ENCODE measurements around the gene NFX1. TPM values are rescaled to one million over a fixed set of nuclear protein-coding genes. Genes with fewer than 3 reads are reported as not detected.
A peak's percentile ranks its signal among the peaks of the same experiment; 100 is the strongest.

The NFX1 gene
- total and polyA plus RNA-seq, 12 donors, result 14.5 to 44.1 (median 33.7) TPM

- H3K27ac ChIP-seq, result no peak overlapping the region
- H3K4me1 ChIP-seq, result peaks cover 5 to 31% (median 20%) of the 10 kb centered on the region in 9 donors
- no peaks in the 10 kb centered on the region for H3K36me3 ChIP-seq
- TF ChIP-seq CTCF (IDR thresholded peaks at IDR 0.05), result no peak
- H3K9me3 ChIP-seq, result no peaks in the 10 kb centered on the region
- ATAC-seq (peak in 1 of 8 donors; percentile 32), DNase-seq (no peak)
- 64 to 76% methylated on average over 5 of the region's 5 CpGs for WGBS, 2 donors
- no peak overlapping the region for H3K4me3 ChIP-seq
- no peaks in the 10 kb centered on the region for H3K27me3 ChIP-seq
- intact Hi-C loops (cut with DNase I), result loop anchor here in 5 of 10 donors (5.0 to 10.0 kb wide), 4 partner anchors 36 to 107 kb away; partner anchors contain the start of gene AQP3 (in 2 of the 5)
Observed at GRCh38 chr9:33408087-33408486, 117.8 kb downstream of the NFX1 start.

- Histone ChIP-seq H3K4me1 (peaks cover 4 to 14% (median 8%) of the 10 kb centered on the region in 9 donors), H3K4me3 (no peak overlapping the region), H3K27ac (no peak overlapping the region), H3K27me3 (no peaks in the 10 kb centered on the region), H3K36me3 (no peaks in the 10 kb centered on the region), H3K9me3 (no peaks in the 10 kb centered on the region)
- DNase-seq, result no peak
- 49 to 51% methylated on average over 3 of the region's 3 CpGs for WGBS, 2 donors
- ATAC-seq, result no peak
- no peak for TF ChIP-seq CTCF (IDR thresholded peaks at IDR 0.05)
- intact Hi-C loops (cut with DNase I), result loop anchor here in 4 of 10 donors (2.0 to 5.0 kb wide), 3 partner anchors 33 to 39 kb away; partner anchors contain the start of gene AQP3 (in 1 of the 4)
Observed at GRCh38 chr9:33414268-33414667, 124.0 kb downstream of the NFX1 start.

GRCh38 chr9:33414889-33415500 lies 124.7 kb downstream of the NFX1 start:
- ATAC-seq (peak in 5 of 8 donors; percentile 12 to 46 (median 29)), DNase-seq (no peak)
- Histone ChIP-seq H3K27me3 (no peaks in the 10 kb centered on the region), H3K4me1 (peaks cover 4 to 14% (median 8%) of the 10 kb centered on the region in 9 donors), H3K27ac (no peak overlapping the region), H3K36me3 (no peaks in the 10 kb centered on the region), H3K4me3 (no peak overlapping the region), H3K9me3 (no peaks in the 10 kb centered on the region)
- 64 to 74% methylated on average over 13 of the region's 13 CpGs for WGBS, 2 donors
- no peak for TF ChIP-seq CTCF (IDR thresholded peaks at IDR 0.05)
- intact Hi-C loops (cut with DNase I), result loop anchor here in 9 of 10 donors (1.0 to 5.0 kb wide), 6 partner anchors 32 to 128 kb away; partner anchors contain the start of gene AQP3 (in 1 of the 9)

- Histone ChIP-seq H3K9me3 (no peaks in the 10 kb centered on the region), H3K27ac (no peak overlapping the region), H3K4me1 (peaks cover 4 to 14% (median 8%) of the 10 kb centered on the region in 9 donors), H3K36me3 (no peaks in the 10 kb centered on the region), H3K4me3 (no peak overlapping the region), H3K27me3 (no peaks in the 10 kb centered on the region)
- intact Hi-C loops (cut with DNase I), result loop anchor here in 8 of 10 donors (1.0 to 5.0 kb wide), 5 partner anchors 40 to 128 kb away; no protein-coding TSS in a partner anchor
- WGBS, 2 donors, result 21 to 34% methylated on average over 9 of the region's 9 CpGs
- ATAC-seq (peak; percentile 77 to 89 (median 84)), DNase-seq (peak; percentile 71 to 81)
- TF ChIP-seq CTCF (IDR thresholded peaks at IDR 0.05), result peak; percentile 42 to 86 (median 79)
Observed at GRCh38 chr9:33415501-33416038, 125.3 kb downstream of the NFX1 start.
